Stomach (tissue), 4 donors: ENCODE measurements around the gene TNFRSF1A.

Experiments used
- CTCF ChIP-seq, 7 experiments: fragments of 450-650 bp in 4 of 7; fragments of 200-600 bp in 3 of 7; sonication (generic) in 3 of 7; IDR thresholded peaks; one replicate each; pipeline ENCODE4 v1.5.1; 2016 to 2019; ENCODE audit warnings: antibody characterized with exemption in 7 of 7, control low read depth in 2 of 7, mild to moderate bottlenecking in 1 of 7
- EP300 ChIP-seq: sonication (generic); formaldehyde crosslinking; IDR thresholded peaks from one replicate; pipeline ENCODE4 v1.6.1; 2017; ENCODE audit warnings: antibody characterized with exemption
- POLR2A ChIP-seq, 4 donors: fragments of 450-650 bp; IDR thresholded peaks; one replicate each; pipeline ENCODE4 v1.6.1; 2016; ENCODE audit warnings: antibody characterized with exemption in 4 of 4, control low read depth in 2 of 4, mild to moderate bottlenecking in 1 of 4, moderate library complexity in 1 of 4
- POLR2AphosphoS5 ChIP-seq, 3 donors: sonication (generic); formaldehyde crosslinking; IDR thresholded peaks; one replicate each; pipeline ENCODE4 v1.6.1; 2016; ENCODE audit warnings: antibody characterized with exemption in 3 of 3

- TF ChIP-seq CTCF (IDR thresholded peaks at IDR 0.05) (no peak), POLR2A (IDR thresholded peaks at IDR 0.05) (no peak), POLR2AphosphoS5 (IDR thresholded peaks at IDR 0.05) (no peak), EP300 (no peak)
Measured at GRCh38 chr12:6316921-6317692, 24.8 kb downstream of the TNFRSF1A start.
